HG02642 (cell line): ENCODE data around the gene OR4D2.
A peak's percentile ranks its signal among the peaks of the same experiment; 100 is the strongest.

ENCODE experiments used
- ATAC-seq: cut with Tn5 transposase; IDR thresholded peaks from one replicate; pipeline ENCODE4 v1.9.1; 2021; ENCODE audit warnings: mild to moderate bottlenecking; ENCODE audit not compliant: unreplicated experiment, poor library complexity

OR4D2 gene

GRCh38 chr17:58172369-58173071, 5.7 kb downstream of the OR4D2 start:
- ATAC-seq, result no peak

- ATAC-seq, result no peak
These were observed 8.1 kb downstream of the OR4D2 start for GRCh38 chr17:58174871-58175270.

- ATAC-seq, result no peak
These were observed 9.4 kb downstream of the OR4D2 start for GRCh38 chr17:58176200-58176599.

GRCh38 chr17:58181796-58182195, 15.0 kb downstream of the OR4D2 start:
- ATAC-seq, result no peak

GRCh38 chr17:58183514-58183913, 16.7 kb downstream of the OR4D2 start:
- no peak for ATAC-seq

- no peak for ATAC-seq
These were observed 17.7 kb downstream of the OR4D2 start for GRCh38 chr17:58184308-58184985.

- no peak for ATAC-seq
These were observed 18.4 kb downstream of the OR4D2 start for GRCh38 chr17:58184986-58185761.

GRCh38 chr17:58186591-58186990, 19.8 kb downstream of the OR4D2 start:
- ATAC-seq, result no peak

- no peak for ATAC-seq
These were observed 20.3 kb downstream of the OR4D2 start for GRCh38 chr17:58187063-58187462.

GRCh38 chr17:58187675-58188074, 20.9 kb downstream of the OR4D2 start:
- no peak for ATAC-seq

GRCh38 chr17:58189436-58190146, 22.8 kb downstream of the OR4D2 start:
- no peak for ATAC-seq

- no peak for ATAC-seq
These were observed 24.6 kb downstream of the OR4D2 start for GRCh38 chr17:58191241-58191896.

GRCh38 chr17:58192612-58193011, 25.8 kb downstream of the OR4D2 start, which contains the start of gene EPX:
Gene EPX (plus strand): TSS chr17:58192726. CDS start chr17:58192847, 121 bp downstream.
- no peak for ATAC-seq

- no peak for ATAC-seq
These were observed 27.0 kb downstream of the OR4D2 start for GRCh38 chr17:58193641-58194255.

GRCh38 chr17:58195518-58196123, 28.8 kb downstream of the OR4D2 start:
- no peak for ATAC-seq

- no peak for ATAC-seq
These were observed 29.8 kb downstream of the OR4D2 start for GRCh38 chr17:58196610-58197009.

- ATAC-seq, result peak; percentile 50
These were observed 33.3 kb downstream of the OR4D2 start for GRCh38 chr17:58200024-58200633.

GRCh38 chr17:58202859-58203258, 36.1 kb downstream of the OR4D2 start:
- no peak for ATAC-seq

GRCh38 chr17:58204796-58205195, 38.0 kb downstream of the OR4D2 start:
- ATAC-seq, result no peak
